ENCODE data around the gene WNK4. TPM values are rescaled to one million over a fixed set of nuclear protein-coding genes. Genes with fewer than 3 reads are reported as not detected.

WNK4 gene
- total and polyA plus RNA-seq, 9 of the 15 experiments (the other 6 are each of a cell fraction or from before 2014, with no cell fraction given), result 0.32 to 25.8 (median 4.5) TPM

GRCh38 chr17:42743595-42744282 is 36.7 kb upstream of the WNK4 start (continued):
- TF ChIP-seq MTA3 (IDR thresholded peaks at IDR 0.05; ENCODE audit: borderline replicate concordance) (no peak; the same call in 1 of the 2 replicates), MYNN (IDR thresholded peaks at IDR 0.05) (no peak; the same call in 1 of the 2 replicates), MYNN (CRISPR knock-in tag; IDR thresholded peaks at IDR 0.05) (no peak), XRCC3 (IDR thresholded peaks at IDR 0.05) (no peak), KDM1A (IDR thresholded peaks at IDR 0.05) (peak; percentile 84 to 88), NR4A1 (CRISPR knock-in tag; IDR thresholded peaks at IDR 0.05) (no peak), NR4A1 (tag; IDR thresholded peaks at IDR 0.05) (no peak), ZBTB2 (IDR thresholded peaks at IDR 0.05) (no peak), SUPT5H (IDR thresholded peaks at IDR 0.05) (no peak), BRCA1 (IDR thresholded peaks at IDR 0.05) (no peak), BRCA1 (CRISPR knock-in tag; IDR thresholded peaks at IDR 0.05) (no peak), LEF1 (IDR thresholded peaks at IDR 0.05) (peak; percentile 73; the same call in 1 of the 2 replicates), FOXK1 (CRISPR knock-in tag; IDR thresholded peaks at IDR 0.05; ENCODE audit: borderline replicate concordance) (no peak), MAFF (IDR thresholded peaks at IDR 0.05; ENCODE audit: low read length) (no peak), TAF9B (IDR thresholded peaks at IDR 0.05; ENCODE audit: partially characterized antibody) (no peak), CREB3L1 (IDR thresholded peaks at IDR 0.05; ENCODE audit: borderline replicate concordance, low read depth) (no peak), JUN (IDR thresholded peaks at IDR 0.05; ENCODE audit: borderline replicate concordance, low read depth, low read length) (no peak), JUN (CRISPR knock-in tag; IDR thresholded peaks at IDR 0.05; ENCODE audit: borderline replicate concordance) (no peak), PHB2 (IDR thresholded peaks at IDR 0.05; ENCODE audit: low read depth) (peak; percentile 60), NUFIP1 (IDR thresholded peaks at IDR 0.05; ENCODE audit: partially characterized antibody) (no peak), ZNF316 (IDR thresholded peaks at IDR 0.05) (no peak), JUND (IDR thresholded peaks at IDR 0.05; ENCODE audit: borderline replicate concordance, low read depth, low read length) (peak; percentile 32; the same call in 1 of the 2 replicates), JUND (tag; IDR thresholded peaks at IDR 0.05; ENCODE audit: borderline replicate concordance, low read depth, low read length) (no peak), MCM7 (IDR thresholded peaks at IDR 0.05) (no peak), CCAR2 (IDR thresholded peaks at IDR 0.05; ENCODE audit: low read depth, low read length) (no peak), KHSRP (IDR thresholded peaks at IDR 0.05) (no peak), ZNF77 (CRISPR knock-in tag; IDR thresholded peaks at IDR 0.05) (no peak)
- TF ChIP-seq, protein P1, sequence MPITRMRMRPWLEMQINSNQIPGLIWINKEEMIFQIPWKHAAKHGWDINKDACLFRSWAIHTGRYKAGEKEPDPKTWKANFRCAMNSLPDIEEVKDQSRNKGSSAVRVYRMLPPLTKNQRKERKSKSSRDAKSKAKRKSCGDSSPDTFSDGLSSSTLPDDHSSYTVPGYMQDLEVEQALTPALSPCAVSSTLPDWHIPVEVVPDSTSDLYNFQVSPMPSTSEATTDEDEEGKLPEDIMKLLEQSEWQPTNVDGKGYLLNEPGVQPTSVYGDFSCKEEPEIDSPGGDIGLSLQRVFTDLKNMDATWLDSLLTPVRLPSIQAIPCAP (CRISPR knock-in tag; IDR thresholded peaks at IDR 0.05; ENCODE audit: borderline replicate concordance), result no peak
- TF ChIP-seq, protein P2, sequence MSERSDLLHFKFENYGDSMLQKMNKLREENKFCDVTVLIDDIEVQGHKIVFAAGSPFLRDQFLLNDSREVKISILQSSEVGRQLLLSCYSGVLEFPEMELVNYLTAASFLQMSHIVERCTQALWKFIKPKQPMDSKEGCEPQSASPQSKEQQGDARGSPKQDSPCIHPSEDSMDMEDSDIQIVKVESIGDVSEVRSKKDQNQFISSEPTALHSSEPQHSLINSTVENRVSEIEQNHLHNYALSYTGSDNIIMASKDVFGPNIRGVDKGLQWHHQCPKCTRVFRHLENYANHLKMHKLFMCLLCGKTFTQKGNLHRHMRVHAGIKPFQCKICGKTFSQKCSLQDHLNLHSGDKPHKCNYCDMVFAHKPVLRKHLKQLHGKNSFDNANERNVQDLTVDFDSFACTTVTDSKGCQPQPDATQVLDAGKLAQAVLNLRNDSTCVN (CRISPR knock-in tag; IDR thresholded peaks at IDR 0.05), result no peak

All from K562 (cell line).